ENCODE measurements around the gene NOS1AP.

DNA sequence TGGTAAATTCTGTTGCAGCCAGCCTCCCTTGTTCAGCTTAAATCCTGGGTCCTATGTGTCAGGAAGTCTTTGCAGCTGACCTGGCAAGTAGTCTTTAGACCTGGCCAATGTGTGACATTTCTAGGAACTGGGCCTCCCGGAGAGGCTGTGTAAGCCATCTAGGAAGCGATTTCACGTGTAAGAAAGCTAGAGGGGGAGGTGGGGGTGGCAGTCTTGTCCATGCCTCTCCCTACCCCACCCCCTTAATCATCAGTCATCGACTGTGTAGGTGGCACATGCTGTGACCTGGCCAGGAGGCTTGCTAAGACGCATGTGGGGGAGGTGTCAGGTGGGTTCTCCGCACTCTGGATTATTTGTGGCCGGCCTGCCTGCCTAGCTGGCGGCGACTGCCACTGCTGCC is 320.5 kb downstream of the NOS1AP start:
- TF ChIP-seq, protein P1, sequence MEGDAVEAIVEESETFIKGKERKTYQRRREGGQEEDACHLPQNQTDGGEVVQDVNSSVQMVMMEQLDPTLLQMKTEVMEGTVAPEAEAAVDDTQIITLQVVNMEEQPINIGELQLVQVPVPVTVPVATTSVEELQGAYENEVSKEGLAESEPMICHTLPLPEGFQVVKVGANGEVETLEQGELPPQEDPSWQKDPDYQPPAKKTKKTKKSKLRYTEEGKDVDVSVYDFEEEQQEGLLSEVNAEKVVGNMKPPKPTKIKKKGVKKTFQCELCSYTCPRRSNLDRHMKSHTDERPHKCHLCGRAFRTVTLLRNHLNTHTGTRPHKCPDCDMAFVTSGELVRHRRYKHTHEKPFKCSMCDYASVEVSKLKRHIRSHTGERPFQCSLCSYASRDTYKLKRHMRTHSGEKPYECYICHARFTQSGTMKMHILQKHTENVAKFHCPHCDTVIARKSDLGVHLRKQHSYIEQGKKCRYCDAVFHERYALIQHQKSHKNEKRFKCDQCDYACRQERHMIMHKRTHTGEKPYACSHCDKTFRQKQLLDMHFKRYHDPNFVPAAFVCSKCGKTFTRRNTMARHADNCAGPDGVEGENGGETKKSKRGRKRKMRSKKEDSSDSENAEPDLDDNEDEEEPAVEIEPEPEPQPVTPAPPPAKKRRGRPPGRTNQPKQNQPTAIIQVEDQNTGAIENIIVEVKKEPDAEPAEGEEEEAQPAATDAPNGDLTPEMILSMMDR (IDR thresholded peaks at IDR 0.05; ENCODE audit: extremely low read depth in 1 of 2, insufficient read depth in 1 of 2, low read depth in 1 of 2, low read length in 2 of 2), result no peak
- TF ChIP-seq POLR2A (IDR thresholded peaks at IDR 0.05; ENCODE audit: low read depth, low read length) (no peak), MYC (IDR thresholded peaks at IDR 0.05; ENCODE audit: low read depth, low read length) (no peak), EZH2 (IDR thresholded peaks at IDR 0.05; ENCODE audit: borderline replicate concordance, low read depth, low read length, severe bottlenecking) (no peak)
